Glomerular endothelial cell (primary cell): Measurements from ENCODE around the gene MAN1C1. TPM values are rescaled to one million over a fixed set of nuclear protein-coding genes. Genes with fewer than 3 reads are reported as not detected.

Experiments used
- DNase-seq: peaks from one replicate; pipeline ENCODE4 v3.0.0-alpha.2; 2011; ENCODE audit warnings: low read depth, low spot score; ENCODE audit errors: extremely low read depth
- total RNA-seq: library from RNA; depleted of rRNA; stranded (reverse); fragments of >200 nt; gene quantifications from 2 replicates; pipeline ENCODE4 v1.2.3, GENCODE V29; 2015

Gene MAN1C1
- total RNA-seq, 1 donor from 2014 or later = 48.0 TPM

DNA sequence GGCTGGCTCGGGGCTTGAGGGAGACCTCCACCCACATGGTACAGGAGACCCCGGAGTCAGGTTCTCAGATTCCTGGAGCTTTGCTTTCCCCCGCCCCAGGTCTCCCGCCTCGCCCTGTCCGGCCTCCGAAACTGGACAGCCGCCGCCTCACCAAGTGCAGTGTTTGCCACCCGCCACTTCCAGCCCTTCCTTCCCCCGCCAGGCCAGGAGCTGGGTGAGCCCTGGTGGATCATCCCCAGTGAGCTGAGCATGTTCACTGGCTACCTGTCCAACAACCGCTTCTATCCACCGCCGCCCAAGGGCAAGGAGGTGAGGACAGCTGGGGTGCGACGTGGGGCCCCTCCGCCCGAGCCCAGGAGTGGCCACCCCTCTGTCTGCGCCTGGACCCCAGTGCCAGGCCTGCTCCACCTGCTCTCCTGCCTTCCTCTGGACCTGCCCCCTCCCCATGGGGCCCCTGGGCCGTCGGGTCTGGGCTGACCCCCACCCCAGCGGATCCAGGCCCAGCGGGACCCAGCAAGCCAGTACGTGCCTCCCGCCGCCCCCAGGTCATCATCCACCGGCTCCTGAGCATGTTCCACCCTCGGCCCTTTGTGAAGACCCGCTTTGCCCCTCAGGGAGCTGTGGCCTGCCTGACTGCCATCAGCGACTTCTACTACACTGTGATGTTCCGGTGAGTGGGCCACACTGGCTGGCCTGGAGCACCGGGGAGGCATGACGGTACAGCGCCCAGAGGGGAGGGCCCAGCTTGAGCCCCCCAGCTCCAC lies 192.1 kb downstream of the MAN1C1 start:
- no peak for DNase-seq

DNA sequence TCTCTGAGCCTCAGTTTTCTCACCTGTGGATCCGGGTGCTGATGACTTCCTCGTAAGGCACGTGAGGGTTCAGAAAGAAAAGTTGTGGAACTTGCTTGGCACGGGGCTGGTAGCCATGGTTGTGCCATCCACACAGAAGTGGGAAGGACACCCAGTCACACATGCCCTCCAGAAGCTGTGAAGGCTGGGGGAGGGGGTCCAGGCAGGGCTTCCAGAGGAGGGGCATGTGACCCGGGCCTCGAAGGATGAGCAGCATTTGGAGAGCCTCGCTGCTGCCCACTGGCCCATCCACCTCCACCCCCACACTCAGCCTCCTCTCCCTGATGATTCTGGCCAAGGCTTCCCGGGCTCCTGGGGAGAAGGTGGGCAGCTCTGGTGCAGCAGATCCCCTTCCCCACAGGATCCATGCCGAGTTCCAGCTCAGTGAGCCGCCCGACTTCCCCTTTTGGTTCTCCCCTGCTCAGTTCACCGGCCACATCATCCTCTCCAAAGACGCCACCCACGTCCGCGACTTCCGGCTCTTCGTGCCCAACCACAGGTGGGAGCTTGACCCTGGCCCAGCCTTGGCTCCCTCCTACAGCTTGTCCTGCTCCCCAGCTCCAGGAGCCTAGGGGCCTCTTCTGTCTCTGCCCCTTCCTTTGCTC lies 192.8 kb downstream of the MAN1C1 start:
- DNase-seq = no peak

DNA sequence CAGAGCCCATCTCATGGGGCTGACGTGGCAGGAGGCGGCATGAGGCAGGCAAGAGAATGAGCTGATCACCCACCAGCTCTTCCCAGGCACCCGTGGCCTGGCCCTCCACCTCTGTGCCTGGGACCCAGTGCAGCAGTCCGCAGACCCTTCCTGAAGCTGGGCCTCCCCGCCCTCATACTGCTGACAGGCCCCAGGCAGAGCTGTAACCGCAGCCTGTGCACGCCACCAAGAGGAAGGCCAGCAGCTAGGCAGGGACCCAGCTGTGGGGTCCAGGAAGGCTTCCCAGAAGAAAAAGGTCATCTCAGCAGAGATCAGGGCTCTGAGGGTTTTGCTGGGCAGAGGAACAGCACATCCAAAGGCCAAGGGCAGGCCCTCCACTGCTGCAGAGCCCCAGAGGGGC lies 193.3 kb downstream of the MAN1C1 start:
- DNase-seq = no peak

DNA sequence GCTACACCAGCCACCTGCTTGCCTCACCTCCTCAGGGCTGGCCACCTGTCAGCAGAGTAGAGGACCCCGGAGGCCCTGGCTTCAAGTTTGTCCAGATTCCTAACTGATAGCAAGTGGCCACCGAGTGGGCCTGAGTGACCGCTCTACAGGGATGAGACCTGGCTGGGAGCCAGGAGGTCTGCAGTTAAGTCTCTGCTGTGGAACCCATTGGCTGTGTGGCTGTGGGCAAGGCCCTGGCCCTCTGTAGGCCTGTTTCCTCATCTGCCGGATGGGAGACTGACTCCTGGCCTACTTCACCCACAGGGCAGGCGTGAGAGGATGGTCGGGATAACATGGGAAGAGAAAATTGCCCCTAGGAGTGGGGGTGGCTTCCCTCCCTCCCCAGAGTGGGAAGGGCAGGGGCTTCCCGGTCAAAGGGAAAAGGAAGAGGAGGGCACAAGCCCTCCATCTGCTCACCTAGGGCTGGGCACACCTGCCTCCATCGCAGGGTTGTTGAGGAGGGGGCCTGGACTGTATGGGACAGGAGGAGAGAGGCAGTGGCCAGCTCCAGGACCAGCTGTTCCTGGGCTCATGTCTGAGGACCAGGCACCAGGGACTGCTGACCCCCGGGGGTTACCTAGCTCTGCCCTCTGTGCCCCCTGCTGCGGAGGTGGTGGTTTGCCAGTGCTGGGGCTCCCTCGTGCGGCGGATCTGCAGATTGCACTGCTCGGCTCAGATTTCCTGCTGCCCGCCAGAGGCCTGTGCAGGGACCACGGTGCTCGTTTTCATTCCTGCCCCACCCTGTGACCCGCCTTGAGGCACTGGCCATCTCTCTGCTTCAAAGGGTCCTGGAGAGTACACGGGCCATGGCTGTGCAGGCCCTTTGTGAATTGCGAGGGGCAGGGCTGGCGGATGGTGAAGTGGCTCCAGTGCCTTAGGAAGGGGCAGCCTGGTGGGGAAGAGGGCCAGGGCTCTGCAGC lies 194.0 kb downstream of the MAN1C1 start:
- DNase-seq = no peak

DNA sequence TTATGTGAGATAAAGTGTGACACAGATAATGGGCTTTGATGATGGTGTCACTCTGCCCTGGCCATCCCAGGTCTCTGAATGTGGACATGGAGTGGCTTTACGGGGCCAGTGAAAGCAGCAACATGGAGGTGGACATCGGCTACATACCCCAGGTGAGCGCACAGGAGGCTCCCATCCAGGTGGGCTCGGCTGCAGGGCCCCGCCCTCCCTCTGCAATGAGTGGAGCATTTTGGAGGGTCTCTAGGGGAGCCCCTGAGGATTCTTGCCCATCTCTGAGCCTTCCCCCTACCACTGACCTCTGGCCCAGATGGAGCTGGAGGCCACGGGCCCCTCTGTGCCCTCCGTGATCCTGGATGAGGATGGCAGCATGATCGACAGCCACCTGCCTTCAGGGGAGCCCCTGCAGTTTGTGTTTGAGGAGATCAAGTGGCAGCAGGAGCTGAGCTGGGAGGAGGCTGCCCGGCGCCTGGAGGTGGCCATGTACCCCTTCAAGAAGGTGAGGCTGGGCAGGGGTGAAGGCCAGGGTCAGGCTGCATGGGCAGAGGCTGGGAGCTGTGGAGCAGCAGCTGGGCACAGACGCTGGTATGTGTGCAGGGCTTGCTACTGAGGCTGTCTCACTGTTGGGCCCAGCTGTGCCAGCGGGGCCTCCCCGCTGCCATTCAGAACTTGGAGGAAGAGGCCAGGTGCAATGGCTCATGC lies 194.9 kb downstream of the MAN1C1 start:
- no peak for DNase-seq

- DNase-seq = no peak
Observed at GRCh38 chr1:25813071-25813733, 196.6 kb downstream of the MAN1C1 start.

- DNase-seq = no peak
Observed at GRCh38 chr1:25813734-25814471, 197.3 kb downstream of the MAN1C1 start.

GRCh38 chr1:25814549-25815087 lies 198.0 kb downstream of the MAN1C1 start:
- DNase-seq = no peak

- no peak for DNase-seq
Observed at GRCh38 chr1:25815208-25816111, 198.9 kb downstream of the MAN1C1 start.

- DNase-seq = no peak
Observed at GRCh38 chr1:25816112-25816718, 199.6 kb downstream of the MAN1C1 start.

- no peak for DNase-seq
Observed at GRCh38 chr1:25817840-25818501, 201.4 kb downstream of the MAN1C1 start.

- no peak for DNase-seq
Observed at GRCh38 chr1:25818569-25818968, 202.0 kb downstream of the MAN1C1 start.

DNA sequence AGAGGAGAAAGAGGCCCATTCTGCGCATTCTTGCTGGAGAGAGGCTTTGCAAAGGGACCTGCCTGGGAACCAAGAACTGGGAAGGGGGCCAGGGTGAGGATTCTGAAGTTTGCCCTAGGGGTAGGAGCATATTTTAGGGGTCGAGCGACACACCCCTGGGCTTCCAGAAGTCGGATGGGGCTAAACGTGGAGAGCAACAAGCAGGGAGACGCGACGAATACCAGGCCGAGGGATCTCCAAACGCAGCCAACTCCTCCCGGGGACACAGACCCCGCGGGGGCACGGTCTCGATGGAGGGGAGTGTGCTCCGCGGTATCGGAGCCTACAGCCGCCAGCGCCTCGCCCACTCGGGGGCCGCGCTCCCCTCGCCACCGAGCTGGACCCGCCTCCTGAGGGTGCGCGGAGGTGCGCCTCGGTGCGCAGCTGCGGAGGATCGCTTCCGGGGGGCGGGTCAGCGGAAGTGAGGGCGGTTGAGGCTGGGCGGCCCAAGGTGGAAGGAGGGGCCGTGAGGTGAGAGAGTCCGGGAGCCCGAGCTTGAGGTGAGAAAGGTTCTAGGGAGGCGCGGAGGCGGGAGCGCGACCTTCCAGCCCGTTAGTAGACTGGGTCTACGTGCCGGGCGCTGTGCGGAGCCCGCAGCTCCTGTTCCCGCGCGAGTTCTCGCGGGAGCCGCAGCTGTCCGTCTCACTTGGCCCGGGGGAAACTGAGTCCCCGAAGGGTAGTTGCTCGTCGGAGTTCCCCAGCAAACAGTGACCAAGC lies 203.1 kb downstream of the MAN1C1 start, which contains the start of gene MTFR1L:
Gene MTFR1L, plus strand, starts transcription at position 464 of the 756 bp plus-strand sequence. CDS start 3,151 bp downstream, outside the sequence.
- DNase-seq = no peak

DNA sequence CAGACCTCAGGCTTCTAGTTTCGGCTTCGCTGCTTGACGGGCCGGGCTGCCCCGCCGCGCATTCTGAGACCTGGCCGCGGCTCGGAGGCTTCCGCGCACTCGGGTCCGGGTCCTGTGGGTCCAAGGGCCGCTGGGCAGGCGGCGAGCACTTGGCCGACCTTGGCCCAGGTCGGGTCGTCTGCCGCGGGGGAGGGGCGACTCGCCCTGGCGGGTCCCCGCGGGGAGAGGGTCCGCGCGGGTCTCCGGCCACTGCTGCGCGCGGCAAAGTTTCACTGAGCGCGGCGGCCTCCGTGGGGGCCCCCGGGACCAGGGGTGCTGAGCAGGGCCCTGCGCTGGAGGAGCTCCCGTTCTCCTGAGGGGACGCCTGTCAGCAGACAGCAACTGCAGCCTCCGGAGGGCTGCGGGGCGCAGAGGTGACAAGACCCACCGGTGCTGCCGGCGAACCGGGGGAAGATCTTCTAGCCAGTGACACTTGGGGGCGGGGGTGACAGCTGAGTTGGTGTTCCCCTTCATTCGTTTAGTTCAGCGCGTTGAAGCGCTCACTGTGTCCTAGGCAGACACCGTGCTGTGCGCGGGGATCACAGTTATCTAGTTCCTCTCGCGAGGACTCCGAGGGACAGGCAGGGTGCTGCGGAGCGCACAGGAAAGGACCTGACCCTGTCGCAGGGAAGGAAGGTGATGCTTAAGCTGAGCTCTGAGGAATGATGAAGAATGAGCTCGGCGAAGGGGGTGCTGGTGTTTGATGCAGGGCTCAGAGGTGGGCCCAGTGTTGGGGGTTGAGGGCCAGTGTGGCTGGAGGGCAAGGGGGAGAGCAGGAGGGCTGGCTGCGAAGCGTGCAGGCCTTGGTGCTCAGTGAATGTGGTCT lies 203.9 kb downstream of the MAN1C1 start:
- no peak for DNase-seq

- no peak for DNase-seq
Observed at GRCh38 chr1:25821112-25821476, 204.5 kb downstream of the MAN1C1 start.
